NB4 (cell line): Measurements from ENCODE around the gene ARHGAP24.

Source experiments
- POLR2A ChIP-seq: IDR thresholded peaks from 2 replicates; pipeline ENCODE4 v1.6.1; 2011; ENCODE audit warnings: mild to moderate bottlenecking; ENCODE audit not compliant: insufficient read length; ENCODE audit errors: extremely low read depth
- TF ChIP-seq, protein P1 (sequence below): IDR thresholded peaks from 2 replicates; pipeline ENCODE4 v1.6.1; 2011; ENCODE audit warnings: low read depth, low read length

DNA sequence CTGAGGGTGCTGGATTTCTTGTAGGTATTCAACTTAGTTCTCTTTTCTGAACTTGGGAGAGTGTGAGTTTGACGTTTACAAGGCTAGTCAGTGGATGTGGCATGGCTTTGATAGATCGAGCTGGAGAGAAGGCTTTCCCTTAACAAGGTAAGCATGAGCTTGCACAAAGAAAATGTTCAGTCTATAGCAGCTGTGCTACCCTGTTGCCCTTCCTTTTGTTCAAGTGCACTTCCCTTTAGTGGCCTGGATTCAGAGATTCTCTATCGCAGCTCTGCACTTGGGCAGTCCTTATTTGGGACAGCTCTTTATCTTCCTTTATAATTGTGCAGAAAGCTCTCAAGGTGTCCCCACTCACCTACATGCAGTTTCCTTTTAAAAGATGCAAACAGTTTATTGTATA, 198.0 kb downstream of the ARHGAP24 start:
- TF ChIP-seq, protein P1, sequence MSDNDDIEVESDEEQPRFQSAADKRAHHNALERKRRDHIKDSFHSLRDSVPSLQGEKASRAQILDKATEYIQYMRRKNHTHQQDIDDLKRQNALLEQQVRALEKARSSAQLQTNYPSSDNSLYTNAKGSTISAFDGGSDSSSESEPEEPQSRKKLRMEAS: no peak
- no peak for TF ChIP-seq POLR2A
